OCI-LY3 (cell line): Measurements from ENCODE around the gene PET100.

ENCODE experiments used
- H2AFZ ChIP-seq: fragments of 200-600, 300-600 bp; shearing (Covaris generic); 2 replicates; pipeline ENCODE4 v1.6.0; 2014; ENCODE audit warnings: antibody characterized with exemption, low read depth, low read length
- H3K27ac ChIP-seq: fragments of 200-600, 300-600 bp; sonication (generic); 2 replicates; pipeline ENCODE4 v1.5.1; 2014; ENCODE audit warnings: mild to moderate bottlenecking, low read length, moderate library complexity, mixed read lengths
- H3K27me3 ChIP-seq: fragments of 200-600, 300-600 bp; sonication (generic); 2 replicates; pipeline ENCODE4 v1.6.1; 2014; ENCODE audit warnings: low read depth, low read length, mixed read lengths
- H3K36me3 ChIP-seq: fragments of 200-600, 300-600 bp; sonication (generic); replicated peaks from 2 replicates; pipeline ENCODE3; 2014; ENCODE audit warnings: low read depth, low read length, mixed read lengths
- H3K4me1 ChIP-seq: fragments of 300-600, 200-600 bp; sonication (generic); 2 replicates; pipeline ENCODE4 v1.6.1; 2014; ENCODE audit warnings: low read length, mixed read lengths
- H3K4me2 ChIP-seq: fragments of 200-600, 300-600 bp; sonication (generic); 2 replicates; pipeline ENCODE4 v1.6.1; 2014; ENCODE audit warnings: low read length, mixed read lengths
- H3K4me3 ChIP-seq: fragments of 300-600, 200-600 bp; sonication (generic); 2 replicates; pipeline ENCODE4 v1.5.1; 2014; ENCODE audit warnings: antibody characterized with exemption, mild to moderate bottlenecking, low read length, moderate library complexity
- H3K79me2 ChIP-seq: fragments of 300-600, 200-600 bp; shearing (Covaris generic); 2 replicates; pipeline ENCODE4 v1.6.1; 2014; ENCODE audit warnings: mild to moderate bottlenecking, low read length, mixed read lengths
- H3K9ac ChIP-seq: fragments of 300-600, 200-600 bp; shearing (Covaris generic); 2 replicates; pipeline ENCODE4 v1.6.0; 2014; ENCODE audit warnings: mild to moderate bottlenecking, low read length, moderate library complexity
- H3K9me3 ChIP-seq: fragments of 200-600, 300-600 bp; shearing (Covaris generic); 2 replicates; pipeline ENCODE4 v1.6.1; 2014; ENCODE audit warnings: low read length, mixed read lengths; ENCODE audit not compliant: insufficient read depth
- H4K20me1 ChIP-seq: fragments of 200-600, 300-600 bp; sonication (generic); 2 replicates; pipeline ENCODE4 v1.6.1; 2016; ENCODE audit warnings: low read length, mixed read lengths; ENCODE audit not compliant: insufficient read depth
- EZH2phosphoT487 ChIP-seq: fragments of 200-600 bp; shearing (Covaris generic); IDR thresholded peaks from 2 replicates; pipeline ENCODE4 v1.6.1; 2018; ENCODE audit warnings: antibody characterized with exemption, mixed run types, low read depth
- TF ChIP-seq, protein P1 (sequence below): fragments of 200-600, 300-600 bp; sonication (generic); IDR thresholded peaks from 2 replicates; pipeline ENCODE4 v1.5.1; 2014; ENCODE audit warnings: antibody characterized with exemption, low read length, low read depth

PET100 gene

DNA sequence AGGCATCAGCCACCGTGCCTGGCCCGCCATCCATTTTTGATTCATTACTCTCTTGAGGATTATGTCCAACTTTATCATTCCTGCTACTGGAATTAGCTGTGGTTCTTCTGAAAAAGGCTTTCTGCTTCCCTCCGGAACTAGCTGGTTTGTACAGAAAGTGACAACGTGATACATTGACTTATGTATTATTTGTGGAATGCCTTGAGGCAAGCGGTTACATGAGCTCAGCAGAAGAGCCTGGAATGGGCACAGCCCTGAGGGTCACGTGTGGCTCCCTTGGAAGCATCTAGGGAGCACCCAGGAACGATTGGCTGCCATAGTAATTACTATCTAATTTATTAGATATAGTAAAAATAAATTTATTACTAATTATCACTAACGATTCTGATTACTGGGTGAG, 24.8 kb downstream of the PET100 start:
- H3K4me3 ChIP-seq, result no peak overlapping the region
- H3K9ac ChIP-seq, result no peak overlapping the region
- H3K9me3 ChIP-seq, result no peaks in the 10 kb centered on the region
- H3K79me2 ChIP-seq, result no peaks in the 10 kb centered on the region
- no peak overlapping the region for H2AFZ ChIP-seq
- TF ChIP-seq, protein P1, sequence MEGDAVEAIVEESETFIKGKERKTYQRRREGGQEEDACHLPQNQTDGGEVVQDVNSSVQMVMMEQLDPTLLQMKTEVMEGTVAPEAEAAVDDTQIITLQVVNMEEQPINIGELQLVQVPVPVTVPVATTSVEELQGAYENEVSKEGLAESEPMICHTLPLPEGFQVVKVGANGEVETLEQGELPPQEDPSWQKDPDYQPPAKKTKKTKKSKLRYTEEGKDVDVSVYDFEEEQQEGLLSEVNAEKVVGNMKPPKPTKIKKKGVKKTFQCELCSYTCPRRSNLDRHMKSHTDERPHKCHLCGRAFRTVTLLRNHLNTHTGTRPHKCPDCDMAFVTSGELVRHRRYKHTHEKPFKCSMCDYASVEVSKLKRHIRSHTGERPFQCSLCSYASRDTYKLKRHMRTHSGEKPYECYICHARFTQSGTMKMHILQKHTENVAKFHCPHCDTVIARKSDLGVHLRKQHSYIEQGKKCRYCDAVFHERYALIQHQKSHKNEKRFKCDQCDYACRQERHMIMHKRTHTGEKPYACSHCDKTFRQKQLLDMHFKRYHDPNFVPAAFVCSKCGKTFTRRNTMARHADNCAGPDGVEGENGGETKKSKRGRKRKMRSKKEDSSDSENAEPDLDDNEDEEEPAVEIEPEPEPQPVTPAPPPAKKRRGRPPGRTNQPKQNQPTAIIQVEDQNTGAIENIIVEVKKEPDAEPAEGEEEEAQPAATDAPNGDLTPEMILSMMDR, result no peak
- TF ChIP-seq EZH2phosphoT487, result no peak
- no peak overlapping the region for H3K4me2 ChIP-seq
- peaks cover 10% of the 10 kb centered on the region for H3K27me3 ChIP-seq
- no peaks in the 10 kb centered on the region for H4K20me1 ChIP-seq
- H3K4me1 ChIP-seq, result peaks cover 2% of the 10 kb centered on the region; the same call in 1 of the 2 replicates
- no peak overlapping the region for H3K27ac ChIP-seq
- no peaks in the 10 kb centered on the region for H3K36me3 ChIP-seq

DNA sequence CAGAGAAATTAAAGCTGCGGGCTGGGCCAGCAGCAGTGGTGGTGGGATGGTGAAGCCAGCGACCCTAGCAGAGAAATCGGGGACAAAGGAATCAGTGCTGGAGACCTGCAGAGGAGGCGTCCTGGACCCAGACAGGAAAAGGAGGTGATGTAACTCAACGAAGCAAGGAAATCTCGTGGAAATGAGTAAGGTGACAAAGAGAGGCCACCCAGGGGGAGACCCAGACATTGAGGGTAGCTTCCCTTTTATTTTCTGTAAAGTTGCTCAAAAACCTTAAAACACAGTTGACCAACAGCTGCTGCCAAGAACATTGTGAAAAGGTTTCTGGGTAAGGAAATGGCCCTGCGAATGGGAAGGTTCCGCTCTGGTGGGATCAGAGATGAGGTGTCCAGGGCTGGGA, 26.0 kb downstream of the PET100 start:
- Histone ChIP-seq H3K9me3 (no peaks in the 10 kb centered on the region), H3K27me3 (peaks cover 10% of the 10 kb centered on the region), H3K27ac (no peak overlapping the region), H3K4me2 (no peak overlapping the region), H3K36me3 (no peaks in the 10 kb centered on the region), H4K20me1 (no peaks in the 10 kb centered on the region), H3K79me2 (no peaks in the 10 kb centered on the region), H3K4me1 (peaks cover 2% of the 10 kb centered on the region; the same call in 1 of the 2 replicates), H3K9ac (no peak overlapping the region), H2AFZ (no peak overlapping the region), H3K4me3 (no peak overlapping the region)
- TF ChIP-seq, protein P1, result no peak
- TF ChIP-seq EZH2phosphoT487, result no peak

DNA sequence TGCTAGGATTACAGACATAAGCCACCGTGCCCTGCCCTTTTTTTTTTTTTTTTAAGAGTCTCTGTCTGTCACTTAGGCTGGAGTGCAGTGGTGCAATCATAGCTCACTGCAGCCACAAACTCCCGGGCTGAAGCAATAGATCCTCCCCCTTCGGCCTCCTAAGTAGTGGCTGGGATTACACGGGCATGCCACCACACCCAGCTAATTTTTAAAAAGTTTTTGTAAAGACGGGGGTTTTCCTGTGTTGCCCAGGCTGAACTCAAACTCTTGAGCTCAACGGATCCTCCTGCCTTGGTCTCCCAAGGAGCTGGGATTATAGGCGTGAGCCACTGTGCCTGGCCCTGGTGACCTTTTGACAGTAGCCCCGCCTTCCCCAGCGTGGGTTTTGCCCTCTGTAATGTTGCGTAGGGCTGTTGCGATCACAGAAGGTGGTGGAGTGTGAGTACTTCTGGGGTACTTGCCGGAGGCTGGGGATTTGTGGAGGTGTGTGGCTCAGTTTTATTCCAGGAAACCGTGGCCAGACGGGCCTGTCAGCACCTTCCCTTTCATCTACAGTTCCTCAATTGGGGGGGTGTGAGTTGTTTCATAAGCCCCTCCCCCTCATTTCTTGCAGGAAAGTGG, 27.6 kb downstream of the PET100 start:
- H3K27me3 ChIP-seq, result peaks cover 7% of the 10 kb centered on the region
- H3K9me3 ChIP-seq, result no peaks in the 10 kb centered on the region
- no peaks in the 10 kb centered on the region for H3K79me2 ChIP-seq
- no peak overlapping the region for H3K4me2 ChIP-seq
- peaks cover 2% of the 10 kb centered on the region; the same call in 1 of the 2 replicates for H3K4me1 ChIP-seq
- TF ChIP-seq, protein P1, result no peak
- no peak for TF ChIP-seq EZH2phosphoT487
- H3K9ac ChIP-seq, result no peak overlapping the region
- H3K4me3 ChIP-seq, result no peak overlapping the region
- no peak overlapping the region for H2AFZ ChIP-seq
- no peaks in the 10 kb centered on the region for H3K36me3 ChIP-seq
- no peak overlapping the region for H3K27ac ChIP-seq
- no peaks in the 10 kb centered on the region for H4K20me1 ChIP-seq

DNA sequence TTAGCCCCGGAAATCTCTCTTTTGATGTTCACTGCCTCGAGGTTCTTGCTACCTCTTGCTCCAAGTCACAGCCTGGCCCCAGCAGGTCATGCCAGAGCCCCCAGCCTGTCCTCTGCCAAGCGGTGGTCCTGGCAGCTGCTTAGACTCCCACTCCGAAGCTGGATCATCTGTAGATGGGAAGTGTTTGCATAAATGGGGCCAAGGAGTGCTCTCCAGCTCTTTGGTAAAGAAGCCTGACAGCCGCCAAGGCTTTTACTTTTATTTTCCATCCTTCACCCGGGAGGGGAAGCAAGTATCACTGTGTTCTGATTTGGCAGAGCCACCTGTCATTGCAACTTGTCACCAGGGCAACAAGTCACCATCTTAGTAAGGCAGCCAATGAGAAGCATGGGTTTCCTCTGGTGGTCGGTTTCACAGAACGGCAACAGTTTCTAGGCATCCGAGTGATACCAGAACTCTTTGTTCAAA, 28.7 kb downstream of the PET100 start:
- Histone ChIP-seq H3K4me2 (peak overlapping the region; percentile 41), H3K79me2 (no peaks in the 10 kb centered on the region), H3K4me1 (no peaks in the 10 kb centered on the region; the same call in 1 of the 2 replicates), H3K9me3 (no peaks in the 10 kb centered on the region), H3K36me3 (no peaks in the 10 kb centered on the region), H4K20me1 (no peaks in the 10 kb centered on the region), H2AFZ (peak overlapping the region; percentile 27; the same call in 1 of the 2 replicates), H3K9ac (no peak overlapping the region), H3K27me3 (peaks cover 7% of the 10 kb centered on the region), H3K27ac (no peak overlapping the region), H3K4me3 (peak overlapping the region; percentile 36)
- TF ChIP-seq EZH2phosphoT487, result no peak
- TF ChIP-seq, protein P1, result no peak
